ENCODE results near the gene NOD2. TPM values are rescaled to one million over a fixed set of nuclear protein-coding genes. Genes with fewer than 3 reads are reported as not detected.

Gene NOD2
- 0.27 and 0.29 TPM in 2 replicates for total RNA-seq (2016; rRNA removed; fragmentation: Illumina TruSeq; extraction: Trizol)
- 0.18 and 0.20 TPM in 2 replicates for total RNA-seq (2016; cell fraction: cytosol; rRNA removed; fragmentation: Illumina TruSeq; extraction: Trizol; ENCODE audit: low read depth)
- total RNA-seq (2016; cell fraction: insoluble cytoplasmic fraction; rRNA removed; fragmentation: Illumina TruSeq; extraction: Trizol) = 0.09 and 0.12 TPM in 2 replicates
- total RNA-seq (2016; cell fraction: membrane; rRNA removed; fragmentation: Illumina TruSeq; extraction: Trizol) = 0.21 TPM in 1 of 2 replicates, not detected in the other
- total RNA-seq (2016; cell fraction: nucleus; rRNA removed; fragmentation: Illumina TruSeq; extraction: Trizol) = 0.22 and 0.38 TPM in 2 replicates
- polyA plus RNA-seq (2011; rRNA removed) = 0.76 and 0.81 TPM in 2 replicates
- 0.36 and 0.68 TPM in 2 replicates for polyA plus RNA-seq (2011; cell fraction: cytosol; rRNA removed)
- 1.9 and 2.3 TPM in 2 replicates for polyA plus RNA-seq (2011; cell fraction: nucleus; rRNA removed)
- polyA plus RNA-seq (2012) = 0.19 and 0.29 TPM in 2 replicates
- polyA plus RNA-seq (2016; cell fraction: cytosol; fragmentation: Illumina TruSeq; extraction: Trizol; ENCODE audit: low read depth) = 0.02 and 0.03 TPM in 2 replicates
- polyA plus RNA-seq (2016; cell fraction: insoluble cytoplasmic fraction; fragmentation: Illumina TruSeq; extraction: Trizol; ENCODE audit: low read depth) = not detected in 2 replicates
- not detected in 2 replicates for polyA plus RNA-seq (2016; cell fraction: membrane; fragmentation: Illumina TruSeq; extraction: Trizol; ENCODE audit: low read depth)
- polyA plus RNA-seq (2016; cell fraction: nucleus; fragmentation: Illumina TruSeq; extraction: Trizol; ENCODE audit: insufficient read depth, low read depth) = 0.17 and 0.37 TPM in 2 replicates
- polyA minus RNA-seq (2011; rRNA and poly(A)+ RNA removed; ENCODE audit: low replicate concordance) = 4.8 TPM in 1 of 2 replicates, not detected in the other
- 0.49 and 1.1 TPM in 2 replicates for polyA minus RNA-seq (2011; cell fraction: cytosol; rRNA and poly(A)+ RNA removed)
- polyA minus RNA-seq (2011; cell fraction: nucleus; rRNA and poly(A)+ RNA removed) = 2.1 and 2.3 TPM in 2 replicates
- percentile 22 among the genes with signal in this experiment for Bru-seq, nascent RNA
- percentile 21 among the genes with signal in this experiment for BruChase-seq, experiment 1, labeled RNA remaining after a 6-hour chase
- BruChase-seq, experiment 2, labeled RNA remaining after a 2-hour chase = percentile 22 among the genes with signal in this experiment
- long read RNA-seq, experiment 1 = 0 reads
- long read RNA-seq, experiment 2 = 0 reads

GRCh38 chr16:50692999-50693781 lies at the start of gene NOD2:
NOD2 (plus strand) TSS chr16:50693606; CDS start chr16:50699496, 5,890 bp downstream.
- intact Hi-C loops (cut with micrococcal nuclease; ENCODE audit: unreplicated experiment) (no loop called here), in situ Hi-C loops (cut with HindIII; ENCODE audit: extremely low pct_ligation_motif_present, low pct_unique_long_range_greater_than_20kb) (no loop called here)
- WGBS (ENCODE audit: low lambda C conversion rate) = 46% methylated on average over 24 of the region's 56 CpGs
- ATAC-seq = peak; percentile 62
- no peaks in the 10 kb centered on the region for H3K79me2 ChIP-seq (ENCODE audit: insufficient read depth, low read length)
- no peaks in the 10 kb centered on the region for H3K9me3 ChIP-seq (ENCODE audit: low read length)
- peak within 1 kb of the TSS; percentile 35 to 69 (median 38); a peak in 4 of 6 replicates for H3K4me3 ChIP-seq (replicated peaks in 1 of 3; ENCODE audit: insufficient read depth in 1 of 3, low read depth in 2 of 3, low read length in 3 of 3)
- POLR2A ChIA-PET = no interaction called here
- no peaks in the 10 kb centered on the region for H3K36me3 ChIP-seq (replicated peaks in 1 of 2; ENCODE audit: control insufficient read depth in 1 of 2, insufficient read depth in 2 of 2, low read length in 2 of 2)
- no TSS peak for BruUV-seq (replicated peaks)
- peaks cover 53% of the 10 kb centered on the region for H3K4me1 ChIP-seq (ENCODE audit: insufficient read depth, low read length)
- no peak for FAIRE-seq
- no peak within 1 kb of the TSS for H3K27ac ChIP-seq (ENCODE audit: extremely low read length, insufficient read depth, low read length)
- peak within 1 kb of the TSS; percentile 25; the same call in 1 of the 2 replicates for H3K9ac ChIP-seq (ENCODE audit: insufficient read depth, low read depth, low read length)
- CTCF ChIA-PET (ENCODE audit: low intra/inter-chr PET ratio, low total read pairs) = no interaction called here
- no peaks in the 10 kb centered on the region for H4K20me1 ChIP-seq (ENCODE audit: insufficient read depth, low read length)
- peak within 1 kb of the TSS; percentile 71 for H3K4me2 ChIP-seq (ENCODE audit: low read depth, low read length)
- H3K27me3 ChIP-seq (ENCODE audit: control insufficient read depth in 1 of 2, insufficient read depth in 2 of 2, low read length in 2 of 2) = peaks cover 6 to 42% of the 10 kb centered on the region in 2 experiments; a peak in 4 of 5 replicates
- DNase-seq (ENCODE audit: low spot score) = no peak
- H2AFZ ChIP-seq (ENCODE audit: low read length) = no peak within 1 kb of the TSS
- TF ChIP-seq NR2F6 (IDR thresholded peaks at IDR 0.05) = no peak
- no peak for TF ChIP-seq NR2F6 (CRISPR knock-in tag; IDR thresholded peaks at IDR 0.05)
- TF ChIP-seq PHF21A (CRISPR knock-in tag; IDR thresholded peaks at IDR 0.05) = no peak
- no peak for TF ChIP-seq ZNF580 (CRISPR knock-in tag; IDR thresholded peaks at IDR 0.05; ENCODE audit: borderline replicate concordance, low read depth)
- no peak for TF ChIP-seq KDM2A (CRISPR knock-in tag; IDR thresholded peaks at IDR 0.05; ENCODE audit: borderline replicate concordance, low read depth)
- TF ChIP-seq SRSF9 (IDR thresholded peaks at IDR 0.05; ENCODE audit: borderline replicate concordance, insufficient read depth, low read depth, low read length, poor library complexity, severe bottlenecking) = no peak
- TF ChIP-seq ZNF335 (CRISPR knock-in tag; IDR thresholded peaks at IDR 0.05) = no peak
- TF ChIP-seq ISX (CRISPR knock-in tag; conservative IDR thresholded peaks at IDR 0.05) = no peak
- no peak for TF ChIP-seq ZNF839 (CRISPR knock-in tag; IDR thresholded peaks at IDR 0.05; ENCODE audit: borderline replicate concordance)
- TF ChIP-seq PAF1 (CRISPR knock-in tag; IDR thresholded peaks at IDR 0.05) = no peak
- TF ChIP-seq HMGXB4 (CRISPR knock-in tag; IDR thresholded peaks at IDR 0.05; ENCODE audit: borderline replicate concordance in 1 of 2, low read depth in 1 of 2) = no peak
- TF ChIP-seq CBX1 (IDR thresholded peaks at IDR 0.05; ENCODE audit: low read depth) = no peak
- TF ChIP-seq ZNF768 (CRISPR knock-in tag; IDR thresholded peaks at IDR 0.05) = peak; percentile 38; the same call in 1 of the 2 replicates
- peak; percentile 42 for TF ChIP-seq HNRNPLL (IDR thresholded peaks at IDR 0.05; ENCODE audit: low read depth, low read length, poor library complexity, severe bottlenecking)
- 0 out of 2 replicates have a peak, but pooled peaks have one; percentile 26 for TF ChIP-seq HOXA3 (CRISPR knock-in tag; IDR thresholded peaks at IDR 0.05)
- TF ChIP-seq HIVEP1 (CRISPR knock-in tag; IDR thresholded peaks at IDR 0.05) = no peak
- TF ChIP-seq MEIS2 (CRISPR knock-in tag; IDR thresholded peaks at IDR 0.05) = no peak
- TF ChIP-seq ZNF343 (CRISPR knock-in tag; IDR thresholded peaks at IDR 0.05) = no peak
- no peak for TF ChIP-seq SRSF4 (IDR thresholded peaks at IDR 0.05; ENCODE audit: low read depth, low read length, poor library complexity, severe bottlenecking)

Data from HepG2 (cell line).